ENCODE data around the gene CENPH.

DNA sequence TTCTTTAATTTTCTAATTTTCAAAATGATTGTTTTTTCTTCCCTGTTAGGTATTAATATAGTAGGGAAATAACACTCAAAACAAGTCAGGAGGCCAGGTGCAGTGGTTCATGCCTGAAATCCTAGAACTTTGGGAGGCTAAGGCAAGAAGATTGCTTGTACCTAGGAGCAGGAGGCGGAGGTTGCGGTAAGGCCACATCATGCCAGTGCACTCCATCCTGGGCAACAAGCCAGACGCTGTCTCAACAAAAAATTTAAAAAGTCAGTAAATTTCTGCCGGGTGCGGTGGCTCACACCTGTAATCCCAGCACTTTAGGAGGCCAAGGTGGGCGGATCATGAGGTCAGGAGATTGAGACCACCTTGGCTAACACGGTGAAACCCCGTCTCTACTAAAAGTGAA is 35.1 kb downstream of the CENPH start:
- TF ChIP-seq CHD2 (IDR thresholded peaks at IDR 0.05; ENCODE audit: low read length, partially characterized antibody) (no peak), ESRRA (IDR thresholded peaks at IDR 0.05; ENCODE audit: borderline replicate concordance, low read length) (no peak), POLR2A (IDR thresholded peaks at IDR 0.05; ENCODE audit: low read length) (no peak), MAFK (IDR thresholded peaks at IDR 0.05; ENCODE audit: partially characterized antibody) (no peak), RCOR1 (IDR thresholded peaks at IDR 0.05; ENCODE audit: low read depth, low read length) (no peak), EP300 (IDR thresholded peaks at IDR 0.05) (no peak)
- TF ChIP-seq, protein P1, sequence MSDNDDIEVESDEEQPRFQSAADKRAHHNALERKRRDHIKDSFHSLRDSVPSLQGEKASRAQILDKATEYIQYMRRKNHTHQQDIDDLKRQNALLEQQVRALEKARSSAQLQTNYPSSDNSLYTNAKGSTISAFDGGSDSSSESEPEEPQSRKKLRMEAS (IDR thresholded peaks at IDR 0.05), result no peak
- TF ChIP-seq, protein P2, sequence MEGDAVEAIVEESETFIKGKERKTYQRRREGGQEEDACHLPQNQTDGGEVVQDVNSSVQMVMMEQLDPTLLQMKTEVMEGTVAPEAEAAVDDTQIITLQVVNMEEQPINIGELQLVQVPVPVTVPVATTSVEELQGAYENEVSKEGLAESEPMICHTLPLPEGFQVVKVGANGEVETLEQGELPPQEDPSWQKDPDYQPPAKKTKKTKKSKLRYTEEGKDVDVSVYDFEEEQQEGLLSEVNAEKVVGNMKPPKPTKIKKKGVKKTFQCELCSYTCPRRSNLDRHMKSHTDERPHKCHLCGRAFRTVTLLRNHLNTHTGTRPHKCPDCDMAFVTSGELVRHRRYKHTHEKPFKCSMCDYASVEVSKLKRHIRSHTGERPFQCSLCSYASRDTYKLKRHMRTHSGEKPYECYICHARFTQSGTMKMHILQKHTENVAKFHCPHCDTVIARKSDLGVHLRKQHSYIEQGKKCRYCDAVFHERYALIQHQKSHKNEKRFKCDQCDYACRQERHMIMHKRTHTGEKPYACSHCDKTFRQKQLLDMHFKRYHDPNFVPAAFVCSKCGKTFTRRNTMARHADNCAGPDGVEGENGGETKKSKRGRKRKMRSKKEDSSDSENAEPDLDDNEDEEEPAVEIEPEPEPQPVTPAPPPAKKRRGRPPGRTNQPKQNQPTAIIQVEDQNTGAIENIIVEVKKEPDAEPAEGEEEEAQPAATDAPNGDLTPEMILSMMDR (IDR thresholded peaks at IDR 0.05), result no peak
